ENCODE data around the gene RAF1. TPM values are rescaled to one million over a fixed set of nuclear protein-coding genes. Genes with fewer than 3 reads are reported as not detected.

The RAF1 gene
- total and polyA plus RNA-seq, 2 experiments from 2014 or later = 39.5 to 123 TPM

DNA sequence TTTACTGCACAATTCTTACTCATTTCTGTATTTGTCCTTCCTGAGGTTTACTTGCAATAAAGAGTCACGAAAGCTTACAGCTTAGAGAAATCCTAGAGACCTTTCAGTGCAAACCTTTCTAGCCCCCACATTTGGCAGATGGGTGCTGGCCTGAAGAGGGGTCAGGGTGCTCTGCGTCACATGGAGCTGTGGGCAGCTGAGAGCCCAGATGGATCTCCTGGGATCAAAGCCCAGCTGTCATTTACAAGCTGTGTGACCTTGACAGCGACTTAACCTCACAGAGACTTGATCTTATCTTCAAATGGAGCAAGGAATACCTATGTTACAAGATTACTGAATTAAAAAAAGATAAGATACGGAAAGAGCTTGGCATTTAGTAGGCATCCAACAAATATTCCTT, 24.0 kb upstream of the RAF1 start:
- no peaks in the 10 kb centered on the region; the same call in 2 of the 3 replicates for H3K9me3 Mint-ChIP-seq
- H3K4me1 Mint-ChIP-seq = no peaks in the 10 kb centered on the region
- Histone ChIP-seq H3K27ac (ENCODE audit: low read depth) (no peak overlapping the region), H3K9me2 (ENCODE audit: insufficient read depth) (no peaks in the 10 kb centered on the region), H3K36me3 (ENCODE audit: insufficient read depth) (no peaks in the 10 kb centered on the region), H3K79me2 (replicated peaks; ENCODE audit: insufficient read depth) (no peaks in the 10 kb centered on the region), H3F3A (replicated peaks; ENCODE audit: low read depth) (no peaks in the 10 kb centered on the region), H4K20me1 (replicated peaks; ENCODE audit: insufficient read depth) (no peaks in the 10 kb centered on the region), H3K4me3 (no peak overlapping the region), H3K4me2 (no peak overlapping the region), H2AFZ (no peak overlapping the region; the same call in 1 of the 2 replicates), H3K27me3 (ENCODE audit: insufficient read depth) (no peaks in the 10 kb centered on the region), H3K4me1 (ENCODE audit: insufficient read depth) (no peaks in the 10 kb centered on the region)
- TF ChIP-seq, protein P1, sequence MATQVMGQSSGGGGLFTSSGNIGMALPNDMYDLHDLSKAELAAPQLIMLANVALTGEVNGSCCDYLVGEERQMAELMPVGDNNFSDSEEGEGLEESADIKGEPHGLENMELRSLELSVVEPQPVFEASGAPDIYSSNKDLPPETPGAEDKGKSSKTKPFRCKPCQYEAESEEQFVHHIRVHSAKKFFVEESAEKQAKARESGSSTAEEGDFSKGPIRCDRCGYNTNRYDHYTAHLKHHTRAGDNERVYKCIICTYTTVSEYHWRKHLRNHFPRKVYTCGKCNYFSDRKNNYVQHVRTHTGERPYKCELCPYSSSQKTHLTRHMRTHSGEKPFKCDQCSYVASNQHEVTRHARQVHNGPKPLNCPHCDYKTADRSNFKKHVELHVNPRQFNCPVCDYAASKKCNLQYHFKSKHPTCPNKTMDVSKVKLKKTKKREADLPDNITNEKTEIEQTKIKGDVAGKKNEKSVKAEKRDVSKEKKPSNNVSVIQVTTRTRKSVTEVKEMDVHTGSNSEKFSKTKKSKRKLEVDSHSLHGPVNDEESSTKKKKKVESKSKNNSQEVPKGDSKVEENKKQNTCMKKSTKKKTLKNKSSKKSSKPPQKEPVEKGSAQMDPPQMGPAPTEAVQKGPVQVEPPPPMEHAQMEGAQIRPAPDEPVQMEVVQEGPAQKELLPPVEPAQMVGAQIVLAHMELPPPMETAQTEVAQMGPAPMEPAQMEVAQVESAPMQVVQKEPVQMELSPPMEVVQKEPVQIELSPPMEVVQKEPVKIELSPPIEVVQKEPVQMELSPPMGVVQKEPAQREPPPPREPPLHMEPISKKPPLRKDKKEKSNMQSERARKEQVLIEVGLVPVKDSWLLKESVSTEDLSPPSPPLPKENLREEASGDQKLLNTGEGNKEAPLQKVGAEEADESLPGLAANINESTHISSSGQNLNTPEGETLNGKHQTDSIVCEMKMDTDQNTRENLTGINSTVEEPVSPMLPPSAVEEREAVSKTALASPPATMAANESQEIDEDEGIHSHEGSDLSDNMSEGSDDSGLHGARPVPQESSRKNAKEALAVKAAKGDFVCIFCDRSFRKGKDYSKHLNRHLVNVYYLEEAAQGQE (IDR thresholded peaks at IDR 0.05; ENCODE audit: unreplicated experiment) = no peak
- TF ChIP-seq STAT1 (IDR thresholded peaks at IDR 0.05; ENCODE audit: unreplicated experiment) (no peak), JUNB (IDR thresholded peaks at IDR 0.05; ENCODE audit: unreplicated experiment) (no peak), CREB1 (CRISPR knock-in tag; IDR thresholded peaks at IDR 0.05; ENCODE audit: low read depth) (no peak)
- TF ChIP-seq, protein P2, sequence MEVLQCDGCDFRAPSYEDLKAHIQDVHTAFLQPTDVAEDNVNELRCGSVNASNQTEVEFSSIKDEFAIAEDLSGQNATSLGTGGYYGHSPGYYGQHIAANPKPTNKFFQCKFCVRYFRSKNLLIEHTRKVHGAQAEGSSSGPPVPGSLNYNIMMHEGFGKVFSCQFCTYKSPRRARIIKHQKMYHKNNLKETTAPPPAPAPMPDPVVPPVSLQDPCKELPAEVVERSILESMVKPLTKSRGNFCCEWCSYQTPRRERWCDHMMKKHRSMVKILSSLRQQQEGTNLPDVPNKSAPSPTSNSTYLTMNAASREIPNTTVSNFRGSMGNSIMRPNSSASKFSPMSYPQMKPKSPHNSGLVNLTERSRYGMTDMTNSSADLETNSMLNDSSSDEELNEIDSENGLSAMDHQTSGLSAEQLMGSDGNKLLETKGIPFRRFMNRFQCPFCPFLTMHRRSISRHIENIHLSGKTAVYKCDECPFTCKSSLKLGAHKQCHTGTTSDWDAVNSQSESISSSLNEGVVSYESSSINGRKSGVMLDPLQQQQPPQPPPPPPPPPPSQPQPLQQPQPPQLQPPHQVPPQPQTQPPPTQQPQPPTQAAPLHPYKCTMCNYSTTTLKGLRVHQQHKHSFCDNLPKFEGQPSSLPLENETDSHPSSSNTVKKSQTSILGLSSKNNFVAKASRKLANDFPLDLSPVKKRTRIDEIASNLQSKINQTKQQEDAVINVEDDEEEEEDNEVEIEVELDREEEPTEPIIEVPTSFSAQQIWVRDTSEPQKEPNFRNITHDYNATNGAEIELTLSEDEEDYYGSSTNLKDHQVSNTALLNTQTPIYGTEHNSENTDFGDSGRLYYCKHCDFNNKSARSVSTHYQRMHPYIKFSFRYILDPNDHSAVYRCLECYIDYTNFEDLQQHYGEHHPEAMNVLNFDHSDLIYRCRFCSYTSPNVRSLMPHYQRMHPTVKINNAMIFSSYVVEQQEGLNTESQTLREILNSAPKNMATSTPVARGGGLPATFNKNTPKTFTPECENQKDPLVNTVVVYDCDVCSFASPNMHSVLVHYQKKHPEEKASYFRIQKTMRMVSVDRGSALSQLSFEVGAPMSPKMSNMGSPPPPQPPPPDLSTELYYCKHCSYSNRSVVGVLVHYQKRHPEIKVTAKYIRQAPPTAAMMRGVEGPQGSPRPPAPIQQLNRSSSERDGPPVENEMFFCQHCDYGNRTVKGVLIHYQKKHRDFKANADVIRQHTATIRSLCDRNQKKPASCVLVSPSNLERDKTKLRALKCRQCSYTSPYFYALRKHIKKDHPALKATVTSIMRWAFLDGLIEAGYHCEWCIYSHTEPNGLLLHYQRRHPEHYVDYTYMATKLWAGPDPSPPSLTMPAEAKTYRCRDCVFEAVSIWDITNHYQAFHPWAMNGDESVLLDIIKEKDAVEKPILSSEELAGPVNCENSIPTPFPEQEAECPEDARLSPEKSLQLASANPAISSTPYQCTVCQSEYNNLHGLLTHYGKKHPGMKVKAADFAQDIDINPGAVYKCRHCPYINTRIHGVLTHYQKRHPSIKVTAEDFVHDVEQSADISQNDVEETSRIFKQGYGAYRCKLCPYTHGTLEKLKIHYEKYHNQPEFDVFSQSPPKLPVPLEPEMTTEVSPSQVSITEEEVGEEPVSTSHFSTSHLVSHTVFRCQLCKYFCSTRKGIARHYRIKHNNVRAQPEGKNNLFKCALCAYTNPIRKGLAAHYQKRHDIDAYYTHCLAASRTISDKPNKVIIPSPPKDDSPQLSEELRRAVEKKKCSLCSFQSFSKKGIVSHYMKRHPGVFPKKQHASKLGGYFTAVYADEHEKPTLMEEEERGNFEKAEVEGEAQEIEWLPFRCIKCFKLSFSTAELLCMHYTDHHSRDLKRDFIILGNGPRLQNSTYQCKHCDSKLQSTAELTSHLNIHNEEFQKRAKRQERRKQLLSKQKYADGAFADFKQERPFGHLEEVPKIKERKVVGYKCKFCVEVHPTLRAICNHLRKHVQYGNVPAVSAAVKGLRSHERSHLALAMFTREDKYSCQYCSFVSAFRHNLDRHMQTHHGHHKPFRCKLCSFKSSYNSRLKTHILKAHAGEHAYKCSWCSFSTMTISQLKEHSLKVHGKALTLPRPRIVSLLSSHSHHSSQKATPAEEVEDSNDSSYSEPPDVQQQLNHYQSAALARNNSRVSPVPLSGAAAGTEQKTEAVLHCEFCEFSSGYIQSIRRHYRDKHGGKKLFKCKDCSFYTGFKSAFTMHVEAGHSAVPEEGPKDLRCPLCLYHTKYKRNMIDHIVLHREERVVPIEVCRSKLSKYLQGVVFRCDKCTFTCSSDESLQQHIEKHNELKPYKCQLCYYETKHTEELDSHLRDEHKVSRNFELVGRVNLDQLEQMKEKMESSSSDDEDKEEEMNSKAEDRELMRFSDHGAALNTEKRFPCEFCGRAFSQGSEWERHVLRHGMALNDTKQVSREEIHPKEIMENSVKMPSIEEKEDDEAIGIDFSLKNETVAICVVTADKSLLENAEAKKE (CRISPR knock-in tag; IDR thresholded peaks at IDR 0.05) = no peak
- TF ChIP-seq, protein P3, sequence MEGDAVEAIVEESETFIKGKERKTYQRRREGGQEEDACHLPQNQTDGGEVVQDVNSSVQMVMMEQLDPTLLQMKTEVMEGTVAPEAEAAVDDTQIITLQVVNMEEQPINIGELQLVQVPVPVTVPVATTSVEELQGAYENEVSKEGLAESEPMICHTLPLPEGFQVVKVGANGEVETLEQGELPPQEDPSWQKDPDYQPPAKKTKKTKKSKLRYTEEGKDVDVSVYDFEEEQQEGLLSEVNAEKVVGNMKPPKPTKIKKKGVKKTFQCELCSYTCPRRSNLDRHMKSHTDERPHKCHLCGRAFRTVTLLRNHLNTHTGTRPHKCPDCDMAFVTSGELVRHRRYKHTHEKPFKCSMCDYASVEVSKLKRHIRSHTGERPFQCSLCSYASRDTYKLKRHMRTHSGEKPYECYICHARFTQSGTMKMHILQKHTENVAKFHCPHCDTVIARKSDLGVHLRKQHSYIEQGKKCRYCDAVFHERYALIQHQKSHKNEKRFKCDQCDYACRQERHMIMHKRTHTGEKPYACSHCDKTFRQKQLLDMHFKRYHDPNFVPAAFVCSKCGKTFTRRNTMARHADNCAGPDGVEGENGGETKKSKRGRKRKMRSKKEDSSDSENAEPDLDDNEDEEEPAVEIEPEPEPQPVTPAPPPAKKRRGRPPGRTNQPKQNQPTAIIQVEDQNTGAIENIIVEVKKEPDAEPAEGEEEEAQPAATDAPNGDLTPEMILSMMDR (conservative IDR thresholded peaks at IDR 0.05; ENCODE audit: low read depth in 2 of 2) = no peak
- no peak for DNase-seq (ENCODE audit: low spot score)
- H3K4me3 Mint-ChIP-seq = no peak overlapping the region
- ATAC-seq = no peak
- H3K27me3 Mint-ChIP-seq (ENCODE audit: insufficient read depth, low read depth, poor library complexity) = peaks cover 2% of the 10 kb centered on the region
- H3K27ac Mint-ChIP-seq = no peak overlapping the region
- H3K36me3 Mint-ChIP-seq (ENCODE audit: low read depth) = no peaks in the 10 kb centered on the region
